Adrenal gland (tissue), 12 donors: ENCODE data around the gene APBA2. TPM values are rescaled to one million over a fixed set of nuclear protein-coding genes. Genes with fewer than 3 reads are reported as not detected.

ENCODE experiments used
- DNase-seq, 7 donors: peaks; one replicate each; pipeline ENCODE4 v3.0.0-alpha.2; 2019 to 2020
- H3K27ac ChIP-seq, 5 donors: fragments of 200-600 bp; sonication (generic) in 4 of 5; 1 replicate in 3 of 5; 2 replicates in 2 of 5; pipeline versions ENCODE4 v1.5.1 to v1.8.0; 2016 to 2020; ENCODE audit warnings: mild to moderate bottlenecking in 1 of 5
- H3K27me3 ChIP-seq: fragments of 200-600 bp; 2 replicates; pipeline ENCODE4 v1.8.0; 2021
- H3K36me3 ChIP-seq, 2 donors: fragments of 200-600 bp; replicated peaks in 1 of 2; 1 replicate in 1 of 2; 2 replicates in 1 of 2; pipeline versions ENCODE4 v1.5.1 to v1.8.0; 2018 to 2022
- H3K4me1 ChIP-seq, 2 donors: fragments of 200-600 bp; replicated peaks in 1 of 2; 1 replicate in 1 of 2; 2 replicates in 1 of 2; pipeline versions ENCODE4 v1.5.1 to v1.8.0; 2018 to 2021
- H3K4me3 ChIP-seq, 4 donors: fragments of 200-600 bp; sonication (generic) in 3 of 4; one replicate each; pipeline ENCODE4 v1.5.1; 2016 to 2018
- H3K9me3 ChIP-seq, 3 donors: fragments of 200-600 bp; sonication (generic) in 1 of 3; replicated peaks in 1 of 3; 1 replicate in 2 of 3; 2 replicates in 1 of 3; pipeline versions ENCODE4 v1.5.1 to v1.8.0; 2016 to 2021
- CTCF ChIP-seq, 6 experiments: fragments of 450-650 bp in 4 of 6; fragments of 200-600 bp in 2 of 6; sonication (generic) in 1 of 6; IDR thresholded peaks; 1 replicate in 5 of 6; 2 replicates in 1 of 6; pipeline versions ENCODE4 v1.5.1 to v1.8.0; 2016 to 2021; ENCODE audit warnings: antibody characterized with exemption in 6 of 6, mild to moderate bottlenecking in 2 of 6, moderate library complexity in 1 of 6
- POLR2A ChIP-seq, 2 donors: fragments of 450-650 bp; IDR thresholded peaks; one replicate each; pipeline ENCODE4 v1.6.1; 2017; ENCODE audit warnings: antibody characterized with exemption in 2 of 2, mild to moderate bottlenecking in 2 of 2, moderate library complexity in 1 of 2
- WGBS, 4 donors: extraction: QIAGEN DNeasy Blood & Tissue Kit in 2 of 4; methylation state at CpG; one replicate each; pipeline versions ENCODE4 v1.1.5 to v1.1.7; 2013 to 2017; 5-methylcytosine and 5-hydroxymethylcytosine counted together
- intact Hi-C, 2 donors: fragments of 100-400 bp; cut with DNase I; formaldehyde crosslinking; loops; one replicate each; pipeline versions ENCODE4 v1.14.1 to v1.15.0; 2022 to 2023
- polyA plus RNA-seq, 3 donors: library from polyadenylated mRNA; stranded (reverse); fragments of 200-250 nt in 2 of 3; fragments of 350-450 nt in 1 of 3; fragmentation: Illumina TruSeq in 1 of 3; extraction: RNeasy Lipid Tissue Mini Kit (QIAGEN cat#74804) in 1 of 3; gene quantifications; one replicate each; pipeline ENCODE4 v1.2.3, GENCODE V29; 2013 to 2014
- total RNA-seq, 9 donors: library from RNA; depleted of rRNA in 4 of 9; stranded (reverse); fragments of >200 nt in 4 of 9; fragments of 120-200 nt in 1 of 9; fragmentation: NEBNext Ultra II Directional in 1 of 9; extraction: Animal tissue kit (Norgen Biotek cat#: 25700) in 1 of 9; gene quantifications; one replicate each; pipeline versions ENCODE4 v1.1.0 to v1.2.4, GENCODE V29; 2013 to 2023
- donor health status: healthy with polysubstance abuse.
- donor health status: Bipolar disorder and iron deficiency.
- donor health status: DM: yes; HTN: yes; CAD: no.
- donor health status: DM: no; HTN: no; CAD: no.
- donor health status: DM: no; HTN: no; CAD: no.
- donor health status: DM: yes; HTN: yes; CAD: no.

The APBA2 gene
- total and polyA plus RNA-seq, 12 donors = 2.1 to 13.2 (median 4.7) TPM

- 86 to 93% (median 88%) methylated on average over 9 of the region's 9 CpGs for WGBS, 4 donors
- intact Hi-C loops = loop anchor here in 1 of 2 donors (10.0 kb wide), 1 partner anchor 144 kb away; no protein-coding TSS in a partner anchor
- TF ChIP-seq POLR2A (IDR thresholded peaks at IDR 0.05) (no peak), CTCF (IDR thresholded peaks at IDR 0.05) (no peak)
- Histone ChIP-seq H3K36me3 (no peaks in the 10 kb centered on the region), H3K4me3 (no peak overlapping the region), H3K9me3 (no peaks in the 10 kb centered on the region), H3K27me3 (no peaks in the 10 kb centered on the region), H3K27ac (no peak overlapping the region), H3K4me1 (no peaks in the 10 kb centered on the region)
- DNase-seq = no peak
These were observed 225.0 kb downstream of the APBA2 start for GRCh38 chr15:29110733-29111132.

- H3K4me3 ChIP-seq = no peak overlapping the region
- H3K27ac ChIP-seq = no peak overlapping the region
- no peaks in the 10 kb centered on the region for H3K27me3 ChIP-seq
- DNase-seq = no peak
- H3K36me3 ChIP-seq = no peaks in the 10 kb centered on the region
- no peak for TF ChIP-seq POLR2A (IDR thresholded peaks at IDR 0.05)
- intact Hi-C loops = loop anchor here in 1 of 2 donors (10.0 kb wide), 1 partner anchor 143 kb away; no protein-coding TSS in a partner anchor
- WGBS, 4 donors = 81 to 87% (median 85%) methylated on average over 4 to 13 of the region's 13 CpGs
- no peaks in the 10 kb centered on the region for H3K4me1 ChIP-seq
- no peaks in the 10 kb centered on the region for H3K9me3 ChIP-seq
These were observed 226.0 kb downstream of the APBA2 start for GRCh38 chr15:29111705-29112281.

- no peaks in the 10 kb centered on the region for H3K9me3 ChIP-seq
- H3K36me3 ChIP-seq = no peaks in the 10 kb centered on the region
- no peak for DNase-seq
- no peaks in the 10 kb centered on the region for H3K4me1 ChIP-seq
- no peak overlapping the region for H3K4me3 ChIP-seq
- no peaks in the 10 kb centered on the region for H3K27me3 ChIP-seq
- no peak overlapping the region for H3K27ac ChIP-seq
- WGBS, 4 donors = 82 to 84% (median 82%) methylated on average over 19 to 37 of the region's 37 CpGs
- TF ChIP-seq CTCF (IDR thresholded peaks at IDR 0.05) = no peak
- no peak for TF ChIP-seq POLR2A (IDR thresholded peaks at IDR 0.05)
- intact Hi-C loops = loop anchor here in 1 of 2 donors (10.0 kb wide), 1 partner anchor 141 kb away; no protein-coding TSS in a partner anchor
These were observed 227.8 kb downstream of the APBA2 start for GRCh38 chr15:29113336-29114220.

GRCh38 chr15:29114221-29115092 is 228.7 kb downstream of the APBA2 start:
- 43 to 51% (median 49%) methylated on average over 16 to 18 of the region's 18 CpGs for WGBS, 4 donors
- no peak for DNase-seq
- H3K4me3 ChIP-seq = no peak overlapping the region

More at GRCh38 chr15:29114221-29115092, 228.7 kb downstream of the APBA2 start:
- no peaks in the 10 kb centered on the region for H3K27me3 ChIP-seq
- no peaks in the 10 kb centered on the region for H3K4me1 ChIP-seq
- no peak for TF ChIP-seq POLR2A (IDR thresholded peaks at IDR 0.05)
- no peak for TF ChIP-seq CTCF (IDR thresholded peaks at IDR 0.05)
- intact Hi-C loops = loop anchor here in 1 of 2 donors (10.0 kb wide), 1 partner anchor 140 kb away; no protein-coding TSS in a partner anchor
- H3K9me3 ChIP-seq = no peaks in the 10 kb centered on the region
- no peak overlapping the region for H3K27ac ChIP-seq
- no peaks in the 10 kb centered on the region for H3K36me3 ChIP-seq
